ENCODE measurements around the gene FASN. TPM values are rescaled to one million over a fixed set of nuclear protein-coding genes. Genes with fewer than 3 reads are reported as not detected.

Gene FASN
- total and polyA plus RNA-seq, 2 donors (not counting 1 experiment from before 2014, with no cell fraction given) = 19.4 to 35.6 TPM

DNA sequence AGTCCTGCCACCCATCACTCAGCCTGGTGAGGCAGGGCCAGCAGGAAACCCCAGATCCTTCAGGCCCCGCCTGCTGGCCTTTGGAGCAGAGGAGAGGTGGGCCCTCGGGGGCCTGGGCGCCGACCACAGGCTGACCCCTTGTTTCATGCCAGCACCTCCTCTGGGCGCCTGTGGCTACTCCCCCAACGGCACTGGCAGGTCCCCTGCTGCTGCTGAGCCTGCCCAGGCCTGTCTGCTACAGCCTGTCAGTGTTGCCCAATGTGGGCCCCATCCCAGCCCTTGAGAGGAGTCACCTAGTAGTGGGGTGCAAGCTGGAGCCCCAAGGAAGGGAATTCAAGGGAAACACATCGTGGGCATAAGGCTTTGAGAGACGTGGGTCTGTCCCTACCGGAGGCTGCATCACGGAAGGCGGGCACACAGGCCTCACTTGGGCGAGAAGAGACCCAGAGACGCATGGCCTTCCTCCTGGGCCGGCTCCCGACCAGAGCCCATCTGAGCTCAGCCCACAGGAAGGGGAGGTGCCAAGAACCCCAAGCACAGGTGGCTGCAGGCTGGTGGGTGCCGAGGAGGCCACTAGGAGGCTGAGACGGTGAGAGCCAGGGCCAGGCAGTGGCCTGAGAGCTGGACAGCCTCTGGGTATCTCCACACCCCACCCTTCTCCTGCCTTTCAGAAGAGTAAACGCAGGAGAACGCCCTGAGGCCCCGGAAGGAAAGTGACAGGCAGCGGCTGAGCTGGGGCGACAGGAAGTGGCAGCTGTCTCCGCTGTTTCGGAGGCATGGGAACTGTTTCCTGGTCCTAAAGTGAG lies 8.0 kb upstream of the FASN start:
- peak; percentile 96 for ATAC-seq (ENCODE audit: low read depth)
- H3K9ac ChIP-seq (ENCODE audit: low read length) = peak overlapping the region; percentile 76
- peaks cover 16% of the 10 kb centered on the region for H3K79me2 ChIP-seq (ENCODE audit: control insufficient read depth, insufficient read depth, low read length)
- Mint-ChIP-seq H3K27ac (peak overlapping the region; percentile 98), H3K9me3 (ENCODE audit: insufficient read depth) (no peaks in the 10 kb centered on the region), H3K27me3 (no peaks in the 10 kb centered on the region), H3K4me3 (peak overlapping the region; percentile 94), H3K4me1 (peaks cover 21% of the 10 kb centered on the region)
- H3K4me2 ChIP-seq (replicated peaks; ENCODE audit: low read depth, low read length, poor library complexity, severe bottlenecking) = peak overlapping the region; percentile 89
- H3K36me3 ChIP-seq (replicated peaks in 1 of 2; ENCODE audit: control extremely low read depth in 1 of 2, control insufficient read depth in 1 of 2, extremely low read depth in 1 of 2, insufficient read depth in 2 of 2, low read length in 1 of 2) = no peaks in the 10 kb centered on the region
- TF ChIP-seq, protein P1, sequence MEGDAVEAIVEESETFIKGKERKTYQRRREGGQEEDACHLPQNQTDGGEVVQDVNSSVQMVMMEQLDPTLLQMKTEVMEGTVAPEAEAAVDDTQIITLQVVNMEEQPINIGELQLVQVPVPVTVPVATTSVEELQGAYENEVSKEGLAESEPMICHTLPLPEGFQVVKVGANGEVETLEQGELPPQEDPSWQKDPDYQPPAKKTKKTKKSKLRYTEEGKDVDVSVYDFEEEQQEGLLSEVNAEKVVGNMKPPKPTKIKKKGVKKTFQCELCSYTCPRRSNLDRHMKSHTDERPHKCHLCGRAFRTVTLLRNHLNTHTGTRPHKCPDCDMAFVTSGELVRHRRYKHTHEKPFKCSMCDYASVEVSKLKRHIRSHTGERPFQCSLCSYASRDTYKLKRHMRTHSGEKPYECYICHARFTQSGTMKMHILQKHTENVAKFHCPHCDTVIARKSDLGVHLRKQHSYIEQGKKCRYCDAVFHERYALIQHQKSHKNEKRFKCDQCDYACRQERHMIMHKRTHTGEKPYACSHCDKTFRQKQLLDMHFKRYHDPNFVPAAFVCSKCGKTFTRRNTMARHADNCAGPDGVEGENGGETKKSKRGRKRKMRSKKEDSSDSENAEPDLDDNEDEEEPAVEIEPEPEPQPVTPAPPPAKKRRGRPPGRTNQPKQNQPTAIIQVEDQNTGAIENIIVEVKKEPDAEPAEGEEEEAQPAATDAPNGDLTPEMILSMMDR (IDR thresholded peaks at IDR 0.05) = peak; percentile 34
- TF ChIP-seq EZH2 (IDR thresholded peaks at IDR 0.05; ENCODE audit: borderline replicate concordance, insufficient read depth, low read depth, low read length, poor library complexity, severe bottlenecking) = no peak
- H4K20me1 ChIP-seq (ENCODE audit: control insufficient read depth, insufficient read depth, low read length, poor library complexity, severe bottlenecking) = no peaks in the 10 kb centered on the region
- peaks cover 0 to 4% (median 0%) of the 10 kb centered on the region in 3 donors for H3K9me3 ChIP-seq (ENCODE audit: control extremely low read depth in 1 of 3, control insufficient read depth in 2 of 3, insufficient read depth in 1 of 3, low read length in 2 of 3)
- H3K4me1 ChIP-seq (ENCODE audit: control insufficient read depth in 2 of 2, insufficient read depth in 2 of 2, low read length in 2 of 2) = peaks cover 18 to 25% of the 10 kb centered on the region in 2 donors
- DNase-seq = peak; percentile 76
- 15% methylated on average over 24 of the region's 24 CpGs for WGBS (ENCODE audit: insufficient coverage)
- intact Hi-C loops (cut with micrococcal nuclease) = loop anchor here (1.0 to 2.0 kb wide), 2 partner anchors 8 to 49 kb away; partner anchors contain the start of gene FASN
- POLR2A ChIA-PET = interaction anchor here (0.7 to 1.7 kb wide), 4 partner anchors 10 to 100 kb away, joined by 3 to 12 read pairs (median 4); partner anchors contain the start of gene DCXR
- CTCF ChIA-PET = interaction anchor here (0.6 to 1.6 kb wide), 7 partner anchors 8 to 147 kb away, joined by 3 to 6 read pairs (median 3); partner anchors contain the start of genes DUS1L and FASN
- H3K27ac ChIP-seq (ENCODE audit: low read length in 2 of 2) = peak overlapping the region; percentile 75 to 79
- no peaks in the 10 kb centered on the region for H3K27me3 ChIP-seq (replicated peaks in 1 of 4; ENCODE audit: control extremely low read depth in 1 of 4, control insufficient read depth in 3 of 4, insufficient read depth in 4 of 4, low read length in 3 of 4)
- peak overlapping the region; percentile 53 to 80 (median 60) for H3K4me3 ChIP-seq (ENCODE audit: control extremely low read depth in 1 of 5, extremely low read depth in 1 of 5, insufficient read depth in 1 of 5, low read depth in 2 of 5, low read length in 4 of 5)
- peak overlapping the region; percentile 88 for H2AFZ ChIP-seq (ENCODE audit: insufficient read depth, low read depth, low read length, poor library complexity, severe bottlenecking)

All from B cell (primary cell).